ENCODE measurements around the gene SMIM44.
A peak's percentile ranks its signal among the peaks of the same experiment; 100 is the strongest.

The SMIM44 gene

DNA sequence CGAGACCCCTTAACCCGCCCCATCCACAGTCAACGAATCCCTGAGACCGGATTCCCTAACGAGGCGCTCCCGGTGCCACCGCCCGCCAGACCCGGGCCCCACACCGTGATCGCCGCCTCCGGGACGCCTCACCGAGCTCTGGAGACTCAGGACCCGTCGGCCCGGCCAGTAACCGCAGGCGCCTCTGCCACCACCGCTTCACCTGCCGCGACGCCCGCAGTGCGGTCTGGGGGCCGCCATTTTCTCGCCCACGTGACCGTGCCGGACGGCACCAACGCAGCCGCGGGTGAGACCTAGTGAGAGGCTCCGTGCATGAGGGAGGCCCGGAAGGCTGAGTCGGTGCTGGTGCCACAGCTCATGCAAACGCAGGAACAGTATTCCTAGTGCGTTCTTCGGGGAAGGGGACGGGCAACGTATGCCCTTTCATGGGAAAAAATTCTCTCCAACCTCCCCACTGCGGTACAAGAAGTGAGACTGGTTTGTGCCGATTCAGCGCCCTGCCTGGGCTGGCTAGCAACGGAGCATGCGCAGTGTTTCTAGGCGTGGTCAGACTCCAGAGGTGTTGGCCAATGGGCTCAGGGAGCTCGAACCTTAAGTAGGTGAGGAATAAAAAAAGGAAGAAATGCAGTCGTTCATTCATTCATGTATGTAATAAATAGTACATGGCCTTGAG is 17.3 kb upstream of the SMIM44 start, which contains the start of gene DOHH:
TSS of gene DOHH (minus strand) at position 246 of the 673 bp plus-strand sequence. CDS start 3,860 bp downstream, outside the sequence.
- peak; percentile 91 for DNase-seq (ENCODE audit: low read depth)

DNA sequence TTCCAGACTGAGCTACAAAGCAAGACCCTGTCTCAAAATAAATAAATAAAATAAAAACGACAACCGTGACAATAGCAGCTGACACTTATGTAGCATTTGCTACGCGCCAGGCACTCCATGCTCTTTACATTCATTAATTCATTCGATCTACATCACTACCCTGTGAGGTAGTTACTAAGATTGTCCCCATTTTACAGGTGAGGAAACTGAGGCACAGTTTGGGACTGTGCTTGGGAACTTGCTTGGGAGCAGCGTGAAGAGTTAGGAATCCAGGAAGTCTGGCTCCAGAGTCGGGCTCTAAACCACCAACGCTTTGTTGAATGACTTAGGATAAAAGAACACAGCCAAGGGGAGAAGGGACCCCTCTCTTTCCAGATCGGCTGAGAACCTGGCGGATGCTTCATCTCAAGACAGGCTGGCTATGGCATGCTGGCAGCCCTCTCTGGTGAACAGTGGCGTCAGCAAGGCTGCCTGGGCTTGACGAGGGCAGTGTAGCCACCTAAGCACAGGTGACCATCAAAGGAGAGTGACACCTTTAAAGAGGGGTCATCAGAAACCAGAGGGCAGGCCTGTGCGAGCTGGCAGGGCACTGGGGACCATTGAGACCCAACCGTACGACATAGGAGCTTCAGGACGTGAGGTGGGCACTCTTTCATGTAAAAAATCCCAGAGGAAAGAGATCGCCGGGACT is 16.6 kb upstream of the SMIM44 start:
- DNase-seq (ENCODE audit: low read depth): no peak

DNA sequence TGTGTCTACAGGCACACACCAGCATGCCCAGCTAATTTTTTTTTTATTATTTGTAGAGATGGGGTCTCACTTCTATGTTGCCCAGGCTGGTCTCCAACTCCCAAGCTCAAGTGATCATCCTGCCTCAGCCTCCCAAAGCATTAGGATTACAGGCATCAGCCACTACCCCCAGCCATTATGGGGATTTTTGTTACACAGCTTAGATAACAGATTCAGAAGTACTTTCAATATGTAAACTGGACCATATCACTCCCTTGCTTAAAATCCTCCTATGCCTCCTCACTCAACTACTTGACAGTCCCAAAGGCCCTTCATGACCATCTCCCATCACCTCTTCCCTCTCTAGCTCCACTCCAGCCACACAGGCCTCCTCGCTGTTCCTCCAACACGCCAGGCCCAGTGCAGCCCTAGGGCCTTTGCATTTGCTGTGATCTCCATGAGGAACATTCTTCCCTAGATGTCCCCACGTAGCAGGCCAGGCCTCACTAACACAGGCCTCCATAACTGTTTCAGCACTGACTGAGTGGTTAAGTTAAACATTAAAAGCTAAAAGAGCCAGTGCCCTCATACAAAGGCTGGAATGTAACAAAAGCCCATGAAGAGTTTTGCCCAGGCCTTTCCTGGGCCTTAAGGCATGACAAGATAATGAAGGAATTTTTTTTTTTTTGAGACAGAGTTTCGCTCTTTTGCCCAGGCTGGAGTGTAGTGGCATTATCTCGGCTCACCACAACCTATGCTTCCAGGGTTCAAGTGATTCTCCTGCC is 14.7 kb upstream of the SMIM44 start:
- DNase-seq (ENCODE audit: low read depth): no peak

DNA sequence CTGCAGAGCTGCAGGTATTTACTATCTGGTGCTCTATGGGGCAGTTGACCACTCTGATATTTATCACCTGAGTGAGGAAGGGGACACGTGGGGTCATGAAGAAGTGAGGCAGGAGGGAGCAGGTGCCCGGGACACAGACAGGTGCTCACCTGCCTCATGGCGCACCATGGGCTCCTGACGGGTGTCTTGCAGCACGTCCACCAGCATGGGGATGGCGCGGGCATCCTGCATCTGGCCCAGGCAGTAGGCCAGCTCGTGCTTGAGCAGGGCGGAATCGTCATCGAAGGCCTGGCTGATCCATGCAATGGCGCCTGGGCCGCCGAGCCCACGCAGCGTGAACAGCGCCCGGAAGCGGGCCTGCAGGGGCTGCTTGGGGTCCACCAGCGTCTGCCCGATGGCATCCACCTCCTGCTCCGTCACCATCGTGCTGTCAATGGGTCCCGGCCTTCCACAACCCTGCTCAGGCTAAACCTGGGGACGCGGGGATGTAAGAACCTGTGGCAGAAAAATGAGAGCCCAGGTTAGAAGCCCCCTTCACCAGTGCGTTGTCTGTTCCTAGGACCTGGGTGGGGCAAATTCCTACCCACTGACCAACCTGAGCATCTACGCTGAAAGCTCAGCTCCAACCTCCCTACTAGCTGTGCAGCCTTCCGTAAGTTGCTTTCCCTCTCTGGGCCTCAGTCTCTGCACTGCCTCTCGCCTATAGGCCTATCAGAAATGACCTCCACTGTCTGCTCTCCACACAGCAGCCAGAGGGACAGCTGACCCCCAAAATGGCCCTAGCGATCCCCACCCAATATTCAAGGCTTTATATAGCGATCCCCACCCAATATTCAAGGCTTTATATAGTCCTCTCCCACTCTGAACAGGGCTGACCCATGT is 13.4 kb upstream of the SMIM44 start:
- no peak for DNase-seq (ENCODE audit: low read depth)

DNA sequence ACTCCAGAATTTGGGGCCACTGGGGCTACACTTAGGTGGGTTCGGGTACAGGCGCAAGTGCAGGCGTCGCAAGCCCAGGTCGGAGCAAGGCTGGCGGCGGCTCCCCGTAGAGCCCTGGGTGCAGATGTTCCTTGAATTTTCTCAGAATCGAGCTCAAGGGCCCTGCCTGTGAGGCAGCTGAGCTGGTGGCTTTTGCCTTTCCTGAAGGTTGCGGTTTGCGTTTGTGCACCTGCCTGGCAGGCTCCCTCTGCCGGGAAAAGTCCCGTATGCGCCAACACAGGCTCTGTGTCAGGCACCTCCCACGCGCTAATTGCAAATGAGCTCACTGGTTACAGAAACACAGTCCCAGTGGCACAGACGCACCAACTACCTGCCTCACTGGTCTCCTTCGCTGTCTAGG is 11.3 kb upstream of the SMIM44 start:
- DNase-seq (ENCODE audit: low read depth): no peak

DNA sequence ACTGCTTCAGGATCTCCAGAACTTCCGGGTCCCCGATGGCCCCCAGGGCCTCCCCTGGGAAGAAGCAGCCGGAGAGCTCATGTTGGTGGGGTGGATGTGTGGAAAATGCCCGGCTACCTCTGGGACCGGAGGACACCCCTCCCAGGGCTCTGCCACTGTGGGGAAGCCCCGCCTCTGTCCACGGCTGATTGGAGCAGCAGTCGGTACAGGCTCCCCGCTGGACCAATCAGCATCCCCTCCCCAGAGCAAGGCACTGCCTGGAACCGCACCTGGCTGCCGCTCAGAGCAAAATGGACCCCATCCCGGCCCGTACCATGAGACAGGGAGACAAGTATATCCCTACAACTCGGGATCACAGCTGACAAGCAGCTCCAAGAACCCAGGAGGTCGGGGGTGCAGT is 10.8 kb upstream of the SMIM44 start:
- DNase-seq (ENCODE audit: low read depth): no peak

DNA sequence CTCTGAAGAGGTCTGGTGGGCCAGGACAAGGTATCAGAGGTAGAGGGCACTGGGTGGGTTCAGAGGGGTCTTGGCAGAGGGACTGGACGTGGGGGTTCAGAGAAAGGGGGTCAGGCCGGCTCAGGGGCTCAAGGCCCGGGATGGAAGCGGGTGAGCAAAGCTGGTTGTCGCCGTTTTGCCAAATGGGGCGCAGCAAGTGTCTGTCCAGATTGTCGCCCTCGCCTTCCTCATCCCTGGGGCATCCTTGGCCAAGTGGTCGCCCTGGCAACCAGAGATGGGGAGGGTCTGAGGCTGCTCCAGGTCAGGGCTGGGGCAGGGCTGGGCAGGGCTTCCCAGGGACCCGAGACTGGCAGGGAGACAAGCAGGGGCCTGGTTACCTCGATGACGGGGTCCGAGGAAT is 10.4 kb upstream of the SMIM44 start:
- no peak for DNase-seq (ENCODE audit: low read depth)

DNA sequence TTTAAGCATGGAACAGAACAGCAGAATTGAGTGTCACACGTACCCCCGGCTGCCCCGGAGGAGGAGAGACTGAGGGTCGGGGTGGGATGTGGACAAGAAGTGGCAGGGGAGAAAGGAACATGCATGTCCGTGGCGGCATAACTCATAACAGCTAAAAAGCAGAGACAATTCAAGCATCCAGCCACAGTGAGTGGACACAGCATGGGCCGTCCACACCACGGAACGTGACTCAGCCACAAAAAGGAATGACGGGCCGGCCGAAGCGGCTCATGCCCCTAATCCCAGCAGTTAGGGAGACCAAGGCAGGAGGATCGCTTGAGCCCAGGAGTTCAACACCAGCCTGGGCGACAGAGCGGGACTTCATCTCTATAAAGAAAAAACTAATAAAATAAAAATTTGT is 9.7 kb upstream of the SMIM44 start:
- DNase-seq (ENCODE audit: low read depth): no peak

DNA sequence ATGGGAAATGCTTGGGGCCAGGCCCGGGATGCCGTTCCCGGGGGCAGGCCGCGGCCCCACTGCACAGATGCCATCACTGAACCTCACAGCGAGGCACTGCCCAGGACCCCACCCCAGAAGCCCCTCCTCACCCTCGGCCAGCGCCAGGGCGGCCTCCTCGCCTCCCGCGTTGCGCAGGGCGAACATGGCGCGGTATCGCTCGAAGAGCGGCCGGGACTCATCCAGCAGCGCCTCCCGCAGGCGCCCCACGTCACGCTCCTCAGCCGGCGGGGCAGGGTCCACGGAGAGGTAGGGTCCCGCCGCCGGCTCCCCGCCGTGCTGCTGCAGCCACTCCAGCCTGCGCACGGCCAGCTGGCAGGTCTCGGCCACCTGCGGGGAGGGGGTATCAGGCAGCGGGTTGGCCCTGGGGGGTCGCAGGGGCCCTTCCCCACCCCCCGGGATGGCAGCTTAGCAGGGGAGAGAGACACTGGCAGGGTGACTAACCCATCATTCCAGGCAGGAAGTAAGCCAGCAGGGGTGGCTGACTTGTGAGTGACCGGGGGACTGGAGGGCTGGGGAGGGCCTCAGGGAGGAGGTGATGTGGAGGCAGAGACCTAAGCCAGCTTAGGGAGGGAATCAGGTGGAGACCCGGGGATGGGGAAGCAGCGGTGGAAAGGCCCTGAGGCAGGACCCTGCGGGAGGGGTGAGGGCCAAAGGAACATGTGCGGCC is 9.0 kb upstream of the SMIM44 start:
- DNase-seq (ENCODE audit: low read depth): no peak

DNA sequence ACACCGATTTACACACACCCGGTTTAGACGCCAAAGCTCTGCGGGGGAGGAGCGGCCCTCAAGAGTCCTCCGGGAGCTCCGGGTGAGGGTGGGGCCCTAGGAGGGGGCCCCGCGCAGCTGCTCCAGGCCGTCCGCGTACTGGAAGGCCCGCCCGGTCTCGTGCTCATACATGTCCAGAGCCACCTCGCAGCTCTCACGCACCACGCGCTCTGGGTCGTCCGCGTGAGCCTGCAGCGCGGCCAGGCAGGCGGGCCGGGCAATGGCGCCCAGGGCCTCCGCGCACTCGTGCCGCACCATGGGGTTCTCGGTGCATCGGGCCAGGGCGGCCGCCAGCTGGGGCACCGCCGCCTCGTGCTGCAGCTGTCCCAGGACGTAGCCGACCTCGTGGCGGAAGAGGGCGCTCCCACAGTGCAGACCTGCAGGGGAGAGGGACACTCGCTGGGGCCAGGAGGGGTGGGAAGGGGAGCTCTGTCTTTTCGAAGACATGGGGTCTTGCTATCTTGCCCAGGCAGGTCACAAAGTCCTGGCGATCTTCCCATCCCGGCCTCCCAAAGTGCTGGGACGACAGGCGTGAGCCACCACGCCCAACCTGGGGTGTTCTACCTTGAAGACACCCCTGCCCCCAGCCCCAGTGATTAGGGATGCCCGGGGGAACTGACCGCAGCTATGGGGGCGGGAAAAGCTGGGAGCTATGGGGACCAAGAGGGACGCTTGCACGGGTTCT is 8.3 kb upstream of the SMIM44 start:
- no peak for DNase-seq (ENCODE audit: low read depth)

DNA sequence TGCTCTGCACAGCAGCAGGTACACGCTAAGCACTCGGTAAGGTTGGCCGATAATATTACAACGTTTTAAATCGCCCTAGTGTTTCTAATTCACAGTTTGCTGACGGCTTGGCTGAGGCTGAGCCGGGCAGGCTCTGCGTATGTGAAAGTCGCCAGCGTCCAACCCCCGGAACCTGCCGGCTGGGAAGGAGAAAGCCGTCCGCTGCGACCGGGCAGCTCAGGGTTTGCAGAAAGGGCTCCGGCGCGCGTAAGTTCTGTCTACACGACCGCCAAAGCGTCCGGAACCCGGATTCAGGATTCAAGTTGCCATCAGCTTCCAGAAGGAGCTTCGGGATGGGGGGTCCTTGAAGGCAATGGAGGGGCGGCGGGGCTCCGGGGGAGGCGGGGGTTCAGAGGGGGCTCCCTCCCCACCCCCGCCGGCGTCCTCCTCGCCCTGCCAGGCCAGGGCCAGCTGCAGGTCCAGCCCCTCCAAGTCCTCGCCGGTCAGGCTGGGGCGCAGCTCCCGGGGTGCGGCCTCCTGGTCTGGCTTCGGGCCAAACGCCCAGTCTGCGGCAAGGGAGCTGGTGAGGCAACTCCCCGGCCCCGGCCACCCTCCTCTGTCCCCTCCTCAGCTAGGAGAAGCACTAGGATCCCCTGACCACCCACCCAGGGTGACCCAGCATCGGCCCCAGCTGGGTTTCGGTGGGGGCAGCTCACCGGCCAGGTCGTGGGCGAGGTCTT is 575 bp downstream of the SMIM44 start:
- DNase-seq (ENCODE audit: low read depth): no peak

DNA sequence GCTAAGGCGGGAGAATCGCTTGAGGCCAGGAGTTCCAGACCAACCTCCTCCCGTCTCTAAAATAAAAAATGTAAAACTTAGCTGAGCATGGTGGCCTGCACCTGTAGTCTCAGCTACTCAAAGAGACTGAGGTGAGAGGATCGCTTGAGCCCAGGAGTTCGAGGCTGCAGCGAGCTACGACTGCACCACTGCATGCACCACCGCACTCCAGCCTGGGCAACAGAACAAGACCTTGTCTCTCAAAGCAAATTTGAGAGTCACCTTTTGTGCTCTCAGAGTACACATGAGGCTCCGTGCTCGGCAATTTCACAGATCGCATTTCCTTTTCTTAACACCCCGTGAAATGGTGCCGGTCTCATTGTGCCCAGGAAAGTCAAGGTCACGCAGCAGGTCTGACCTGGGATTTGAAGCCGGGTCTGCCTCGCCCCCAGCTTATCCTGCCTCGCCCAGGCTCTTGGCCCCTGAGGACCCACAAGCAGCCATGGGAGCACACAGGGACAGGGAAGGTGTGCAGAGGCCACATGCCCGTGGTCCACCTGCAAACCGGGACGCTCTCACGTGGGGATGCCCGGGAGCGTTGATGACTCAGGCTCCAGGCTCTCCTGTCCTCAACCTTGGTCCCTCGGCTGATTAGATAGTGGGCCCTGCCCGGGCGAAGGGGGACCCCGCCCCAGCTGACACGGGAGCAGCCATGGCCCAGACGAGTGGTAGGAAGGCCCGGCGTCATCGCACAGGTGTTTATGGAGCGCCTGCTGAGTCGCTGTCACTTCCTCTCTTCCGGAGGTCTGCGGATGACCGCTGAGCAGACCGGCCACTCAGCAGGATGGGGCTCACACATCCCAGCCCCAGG is 1.8 kb downstream of the SMIM44 start:
- DNase-seq (ENCODE audit: low read depth): no peak

DNA sequence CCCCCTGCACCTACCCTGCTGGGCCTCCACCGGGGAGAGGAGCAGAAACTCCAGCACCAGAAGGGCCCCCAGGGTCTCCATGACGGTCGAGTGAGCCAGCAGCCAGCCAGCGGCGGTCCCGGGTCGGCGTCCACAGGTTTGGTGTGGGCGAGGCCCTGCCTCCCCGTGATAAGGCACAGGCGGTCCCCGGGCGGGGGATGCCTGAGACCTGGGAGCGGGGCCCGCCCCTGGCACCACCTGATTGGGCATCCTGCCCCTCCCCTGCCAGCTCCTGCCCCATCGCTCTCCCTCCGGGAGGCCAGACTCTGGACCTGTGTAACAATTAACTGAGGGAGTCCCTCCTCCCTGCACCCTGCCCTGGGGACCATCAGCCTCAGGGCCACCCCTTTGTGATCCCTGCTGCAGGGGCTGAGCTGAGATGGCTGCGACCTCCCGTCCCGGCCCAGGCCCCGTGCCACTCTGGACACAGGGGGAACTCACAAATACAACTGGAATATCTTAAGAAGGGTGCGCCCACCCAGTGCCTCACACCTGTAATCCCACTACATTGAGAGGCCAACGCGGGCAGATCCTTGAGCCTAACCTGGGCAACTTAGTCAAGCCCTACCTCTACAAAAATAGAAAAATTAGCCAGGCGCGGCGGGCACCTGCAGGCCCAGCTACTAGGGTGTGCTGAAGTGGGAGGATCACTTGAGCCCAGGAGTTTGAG is 2.7 kb downstream of the SMIM44 start, which contains the start of gene SMIM24:
TSS of gene SMIM24 (minus strand) at position 143 of the 709 bp plus-strand sequence. CDS start at position 81, 62 bp downstream.
- DNase-seq (ENCODE audit: low read depth): no peak

DNA sequence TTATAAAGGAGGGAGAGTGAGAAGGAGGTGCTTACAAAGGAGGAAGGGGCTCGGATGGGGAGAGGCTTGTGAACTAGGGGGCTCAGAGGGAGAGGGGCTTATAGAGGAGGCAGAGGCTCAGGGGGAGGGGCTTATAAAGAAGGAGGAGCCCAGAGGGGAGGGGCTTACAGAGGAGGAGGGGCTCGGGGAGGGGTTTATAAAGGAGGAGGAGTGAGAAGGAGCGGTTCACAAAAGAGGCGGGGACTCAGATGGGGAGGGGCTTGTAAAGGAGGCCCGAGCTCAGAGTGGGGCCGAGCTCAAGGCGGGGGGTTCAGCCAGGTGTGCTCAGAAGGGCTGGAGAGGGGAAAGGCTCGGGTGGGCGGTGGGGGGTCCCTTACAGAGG is 3.4 kb downstream of the SMIM44 start:
- no peak for DNase-seq (ENCODE audit: low read depth)

DNA sequence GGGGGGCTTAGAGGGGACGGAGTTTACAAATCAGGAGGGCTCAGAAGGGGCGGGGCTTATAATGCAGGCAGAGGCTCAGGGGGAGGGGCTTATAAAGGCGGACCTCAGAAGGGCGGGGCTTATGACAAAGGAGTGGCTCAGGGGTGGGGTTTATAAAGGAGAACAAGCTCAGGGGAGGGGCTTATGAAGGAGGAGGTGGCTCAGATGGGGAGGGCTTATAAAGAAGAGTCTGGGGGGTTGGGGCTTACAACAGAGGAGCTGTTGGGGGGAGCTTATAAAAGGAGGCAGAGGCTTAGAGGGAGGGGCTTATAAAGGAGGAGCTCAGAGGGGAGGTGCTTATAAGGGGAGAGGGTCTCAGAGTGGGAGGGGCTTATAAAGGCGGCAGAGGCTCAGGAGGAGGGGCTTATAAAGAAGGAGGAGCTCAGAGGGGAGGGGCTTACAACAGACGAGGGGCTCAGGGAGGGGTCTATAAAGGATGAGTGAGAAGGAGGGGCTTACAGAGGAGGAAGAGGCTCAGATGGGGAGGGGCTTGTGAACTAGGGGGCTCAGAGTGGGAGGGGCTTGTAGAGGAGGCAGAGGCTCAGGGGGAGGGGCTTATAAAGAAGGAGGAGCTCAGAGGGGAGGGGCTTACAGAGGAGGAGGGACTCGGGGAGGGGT is 3.9 kb downstream of the SMIM44 start:
- DNase-seq (ENCODE audit: low read depth): no peak

DNA sequence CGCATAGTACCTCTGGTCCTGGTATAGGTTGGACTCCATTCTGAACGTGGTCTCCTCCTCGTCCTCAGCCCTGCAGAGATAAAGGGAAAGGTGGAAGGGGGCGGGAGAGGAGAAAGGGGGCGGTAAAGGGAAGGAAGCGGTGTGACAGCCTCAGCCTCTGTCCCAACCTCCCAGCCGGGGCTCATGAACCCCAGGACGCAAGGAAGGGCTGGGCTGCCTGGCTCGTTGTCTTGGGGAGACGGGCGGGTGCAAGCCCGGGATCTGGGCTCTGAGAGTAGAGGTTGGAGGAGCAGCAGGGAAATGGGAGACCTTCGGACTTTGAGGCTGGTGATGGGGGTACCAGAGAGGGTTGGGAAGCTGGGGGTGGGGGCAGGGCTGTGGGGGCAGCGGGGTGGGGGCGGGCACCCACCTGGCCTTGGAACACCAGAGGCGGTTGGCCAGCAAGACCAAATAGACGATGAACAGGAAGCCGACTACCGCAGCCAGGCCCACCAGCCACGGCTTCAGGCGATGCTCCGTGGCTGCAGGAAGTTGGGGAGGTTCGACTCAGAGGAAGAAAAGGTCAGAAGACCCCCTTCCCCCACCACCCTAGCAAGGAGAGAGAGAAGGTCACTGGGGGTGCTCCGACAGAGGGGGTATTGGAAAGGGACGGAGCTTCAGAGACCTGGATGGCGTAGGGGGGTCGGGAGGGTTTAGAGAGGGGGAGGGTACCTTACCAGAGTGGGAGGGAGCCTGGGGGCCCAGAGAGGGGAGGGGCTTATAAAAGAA is 4.6 kb downstream of the SMIM44 start:
- DNase-seq (ENCODE audit: low read depth): no peak

DNA sequence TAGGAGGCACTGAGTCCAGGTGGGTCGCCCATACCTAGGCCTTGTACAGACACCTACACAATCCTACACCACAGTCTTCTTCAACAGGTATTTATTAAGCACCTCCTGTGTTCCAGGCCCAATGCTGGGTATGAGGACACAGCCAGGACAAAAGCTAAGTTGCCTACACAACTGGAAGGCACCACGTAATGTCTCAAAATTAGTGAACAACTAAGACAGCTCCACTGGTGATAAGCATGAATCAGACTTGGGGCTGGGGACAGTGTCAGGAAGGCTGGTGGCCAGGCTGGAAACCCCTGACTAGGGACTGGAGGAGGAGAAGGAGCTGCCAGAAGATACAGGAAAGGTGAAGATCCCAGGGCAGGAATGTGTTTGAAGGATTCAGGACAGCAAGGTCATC is 5.3 kb downstream of the SMIM44 start:
- no peak for DNase-seq (ENCODE audit: low read depth)

Measured in stromal cell of bone marrow (primary cell).